Neuronal stem cell (in vitro differentiated cells): ENCODE data around the gene SLC1A5.

Source experiments
- DNase-seq: peaks from one replicate; pipeline ENCODE4 v3.0.0-alpha.2; 2013; ENCODE audit warnings: low spot score
- H2AFZ ChIP-seq: one replicate; pipeline ENCODE4 v1.6.1; 2013; ENCODE audit warnings: mild to moderate bottlenecking, low read length, inconsistent platforms
- H2AK5ac ChIP-seq: 2 replicates; pipeline ENCODE4 v1.6.1; 2013; ENCODE audit warnings: low read depth, mild to moderate bottlenecking, inconsistent platforms, low read length, moderate library complexity, mixed read lengths
- H2BK120ac ChIP-seq: 2 replicates; pipeline ENCODE4 v1.6.1; 2013; ENCODE audit warnings: low read depth, mild to moderate bottlenecking, inconsistent platforms, low read length, moderate library complexity, mixed read lengths
- H2BK12ac ChIP-seq: one replicate; pipeline ENCODE4 v1.6.1; 2013; ENCODE audit warnings: low read length, inconsistent platforms
- H2BK15ac ChIP-seq: 2 replicates; pipeline ENCODE4 v1.6.1; 2013; ENCODE audit warnings: mild to moderate bottlenecking, low read length, inconsistent platforms, mixed read lengths
- H2BK5ac ChIP-seq: one replicate; pipeline ENCODE4 v1.6.1; 2013; ENCODE audit warnings: inconsistent platforms, mild to moderate bottlenecking, low read length, moderate library complexity
- H3K14ac ChIP-seq: one replicate; pipeline ENCODE4 v1.6.1; 2013; ENCODE audit warnings: low read length, inconsistent platforms
- H3K18ac ChIP-seq: 2 replicates; pipeline ENCODE4 v1.6.1; 2013; ENCODE audit warnings: low read length, inconsistent platforms
- H3K23ac ChIP-seq: 2 replicates; pipeline ENCODE4 v1.6.1; 2013; ENCODE audit warnings: low read depth, mild to moderate bottlenecking, mixed read lengths, low read length, inconsistent platforms; ENCODE audit not compliant: poor library complexity
- H3K27ac ChIP-seq: replicated peaks from 3 replicates; pipeline ENCODE4 v1.5.1; 2013; ENCODE audit warnings: low read length, inconsistent platforms
- H3K27me3 ChIP-seq, 3 experiments: 2 replicates each; pipeline ENCODE4 v1.6.1; 2013; ENCODE audit warnings: low read length in 3 of 3, mild to moderate bottlenecking in 2 of 3, inconsistent platforms in 1 of 3, low read depth in 1 of 3, mixed read lengths in 1 of 3, moderate library complexity in 1 of 3; ENCODE audit not compliant: control insufficient read depth in 3 of 3, insufficient read depth in 3 of 3
- H3K36me3 ChIP-seq, 2 donors: replicated peaks in 1 of 2; 2 replicates each; pipeline ENCODE4 v1.6.1; 2013; ENCODE audit warnings: low read length in 2 of 2; ENCODE audit not compliant: control insufficient read depth in 2 of 2, insufficient read depth in 2 of 2
- H3K4ac ChIP-seq: 2 replicates; pipeline ENCODE4 v1.6.1; 2013; ENCODE audit warnings: inconsistent platforms, mild to moderate bottlenecking, low read length, moderate library complexity
- H3K4me1 ChIP-seq, 2 donors: 1 replicate in 1 of 2; 2 replicates in 1 of 2; pipeline ENCODE4 v1.6.1; 2013; ENCODE audit warnings: low read length in 2 of 2, low read depth in 1 of 2; ENCODE audit not compliant: control insufficient read depth in 2 of 2, insufficient read depth in 1 of 2
- H3K4me2 ChIP-seq: one replicate; pipeline ENCODE4 v1.6.1; 2013; ENCODE audit warnings: mild to moderate bottlenecking, low read length, inconsistent platforms; ENCODE audit not compliant: insufficient read depth, poor library complexity, severe bottlenecking
- H3K4me3 ChIP-seq, 2 donors: 2 replicates each; pipeline ENCODE4 v1.5.1; 2013; ENCODE audit warnings: low read length in 2 of 2, mild to moderate bottlenecking in 2 of 2, inconsistent platforms in 1 of 2, moderate library complexity in 1 of 2
- H3K79me1 ChIP-seq: one replicate; pipeline ENCODE4 v1.6.1; 2013; ENCODE audit warnings: low read depth, mild to moderate bottlenecking, inconsistent platforms, low read length, moderate library complexity
- H3K9ac ChIP-seq: one replicate; pipeline ENCODE4 v1.6.1; 2013; ENCODE audit warnings: mild to moderate bottlenecking, low read depth, low read length, inconsistent platforms; ENCODE audit not compliant: poor library complexity
- H3K9me3 ChIP-seq, 2 donors: replicated peaks in 1 of 2; 2 replicates each; pipeline versions ENCODE3 to v1.6.1; 2013; ENCODE audit warnings: low read length in 2 of 2, mild to moderate bottlenecking in 2 of 2, inconsistent platforms in 1 of 2, low read depth in 1 of 2, mixed read lengths in 1 of 2, moderate library complexity in 1 of 2; ENCODE audit not compliant: control insufficient read depth in 2 of 2, insufficient read depth in 1 of 2
- H4K8ac ChIP-seq: one replicate; pipeline ENCODE4 v1.6.1; 2013; ENCODE audit warnings: low read depth, mild to moderate bottlenecking, inconsistent platforms, low read length, moderate library complexity
- H4K91ac ChIP-seq: one replicate; pipeline ENCODE4 v1.6.1; 2013; ENCODE audit warnings: low read length, low read depth, mild to moderate bottlenecking, inconsistent platforms; ENCODE audit not compliant: poor library complexity
- WGBS, 2 donors: extraction: QIAGEN DNeasy Blood & Tissue Kit; methylation state at CpG; one replicate each; pipeline ENCODE4 v1.1.7; 2013; ENCODE audit warnings: missing lambda C conversion rate in 2 of 2, mixed read lengths in 1 of 2; ENCODE audit not compliant: insufficient read length in 2 of 2, insufficient replicate concordance in 1 of 2; ENCODE audit errors: extremely low coverage in 2 of 2; 5-methylcytosine and 5-hydroxymethylcytosine counted together

The SLC1A5 gene

GRCh38 chr19:46737761-46738171 lies 50.6 kb downstream of the SLC1A5 start:
- H3K18ac ChIP-seq: no peak overlapping the region
- H3K9ac ChIP-seq: no peak overlapping the region
- H3K23ac ChIP-seq: no peak overlapping the region
- H3K4me2 ChIP-seq: no peak overlapping the region
- peaks cover 26% of the 10 kb centered on the region for H3K79me1 ChIP-seq
- WGBS, 2 donors: no CpG with 5 or more reads among the region's 19 CpGs
- no peaks in the 10 kb centered on the region for H3K9me3 ChIP-seq
- no peak overlapping the region for H2BK15ac ChIP-seq
- H2BK12ac ChIP-seq: no peak overlapping the region
- peaks cover 42 to 95% of the 10 kb centered on the region in 2 donors for H3K36me3 ChIP-seq
- H2BK120ac ChIP-seq: no peak overlapping the region
- H2AFZ ChIP-seq: no peak overlapping the region
- H3K4ac ChIP-seq: no peak overlapping the region
- no peak overlapping the region for H4K91ac ChIP-seq
- H2AK5ac ChIP-seq: no peak overlapping the region
- H3K4me3 ChIP-seq: no peak overlapping the region
- H3K14ac ChIP-seq: no peak overlapping the region
- no peak overlapping the region for H3K27ac ChIP-seq
- H3K4me1 ChIP-seq: peaks cover 0 to 6% of the 10 kb centered on the region in 2 donors
- no peak for DNase-seq
- no peaks in the 10 kb centered on the region for H3K27me3 ChIP-seq
- no peak overlapping the region for H2BK5ac ChIP-seq
- no peak overlapping the region for H4K8ac ChIP-seq

- no peak overlapping the region for H3K4ac ChIP-seq
- no peak overlapping the region for H3K4me2 ChIP-seq
- H3K27ac ChIP-seq: no peak overlapping the region
- H3K18ac ChIP-seq: no peak overlapping the region
- peaks cover 0 to 6% of the 10 kb centered on the region in 2 donors for H3K4me1 ChIP-seq
- no peak overlapping the region for H4K91ac ChIP-seq
- H3K79me1 ChIP-seq: peaks cover 31% of the 10 kb centered on the region
- DNase-seq: no peak
- H3K9ac ChIP-seq: no peak overlapping the region
- no peak overlapping the region for H2AK5ac ChIP-seq
- no peak overlapping the region for H3K23ac ChIP-seq
- peaks cover 46 to 95% of the 10 kb centered on the region in 2 donors for H3K36me3 ChIP-seq
- H2BK5ac ChIP-seq: no peak overlapping the region
- H3K14ac ChIP-seq: no peak overlapping the region
- no CpG with 5 or more reads among the region's 7 CpGs for WGBS, 2 donors
- H2AFZ ChIP-seq: no peak overlapping the region
- no peak overlapping the region for H2BK15ac ChIP-seq
- H3K9me3 ChIP-seq: no peaks in the 10 kb centered on the region
- H4K8ac ChIP-seq: no peak overlapping the region
- H3K27me3 ChIP-seq: no peaks in the 10 kb centered on the region
- no peak overlapping the region for H3K4me3 ChIP-seq
- no peak overlapping the region for H2BK120ac ChIP-seq
- H2BK12ac ChIP-seq: no peak overlapping the region
Measured at GRCh38 chr19:46737298-46737654, 51.1 kb downstream of the SLC1A5 start.

GRCh38 chr19:46736531-46737297 lies 51.7 kb downstream of the SLC1A5 start:
- no peak overlapping the region for H2BK120ac ChIP-seq
- no peak overlapping the region for H3K18ac ChIP-seq

GRCh38 chr19:46733690-46734292 lies 54.6 kb downstream of the SLC1A5 start:
- H3K23ac ChIP-seq: no peak overlapping the region
- no peak overlapping the region for H4K8ac ChIP-seq
- peaks cover 0 to 2% of the 10 kb centered on the region in 2 donors for H3K9me3 ChIP-seq
- no peak overlapping the region for H3K18ac ChIP-seq
- WGBS, 2 donors: no CpG with 5 or more reads among the region's 11 CpGs
- H3K14ac ChIP-seq: no peak overlapping the region
- H3K4ac ChIP-seq: no peak overlapping the region
- H3K4me2 ChIP-seq: no peak overlapping the region
- DNase-seq: no peak
- H2BK120ac ChIP-seq: no peak overlapping the region
- no peak overlapping the region for H2BK5ac ChIP-seq
- peak overlapping the region; percentile 34 for H3K9ac ChIP-seq
- no peaks in the 10 kb centered on the region for H3K27me3 ChIP-seq
- H2AFZ ChIP-seq: no peak overlapping the region
- no peak overlapping the region for H2AK5ac ChIP-seq
- H3K4me1 ChIP-seq: peaks cover 0 to 3% of the 10 kb centered on the region in 2 donors
- peaks cover 18% of the 10 kb centered on the region for H3K79me1 ChIP-seq
- peaks cover 66 to 95% of the 10 kb centered on the region in 2 donors for H3K36me3 ChIP-seq
- no peak overlapping the region for H2BK15ac ChIP-seq
- H3K27ac ChIP-seq: no peak overlapping the region
- no peak overlapping the region for H2BK12ac ChIP-seq
- H3K4me3 ChIP-seq: no peak overlapping the region
- H4K91ac ChIP-seq: no peak overlapping the region

More at GRCh38 chr19:46736531-46737297, 51.7 kb downstream of the SLC1A5 start:
- Histone ChIP-seq H4K8ac (no peak overlapping the region), H3K27me3 (no peaks in the 10 kb centered on the region), H3K23ac (peak overlapping the region; percentile 21), H2BK12ac (no peak overlapping the region), H2AFZ (no peak overlapping the region), H3K4me1 (peaks cover 0 to 3% of the 10 kb centered on the region in 2 donors), H2BK15ac (no peak overlapping the region), H3K4me2 (no peak overlapping the region), H3K14ac (no peak overlapping the region), H3K9me3 (no peaks in the 10 kb centered on the region), H4K91ac (no peak overlapping the region), H3K9ac (no peak overlapping the region), H3K4me3 (no peak overlapping the region), H3K79me1 (peaks cover 35% of the 10 kb centered on the region), H3K36me3 (peaks cover 46 to 95% of the 10 kb centered on the region in 2 donors), H2BK5ac (no peak overlapping the region), H2AK5ac (no peak overlapping the region), H3K27ac (no peak overlapping the region), H3K4ac (no peak overlapping the region)
- no peak for DNase-seq
- no CpG with 5 or more reads among the region's 22 CpGs for WGBS, 2 donors
